ENCODE data around the gene PYGM. TPM values are rescaled to one million over a fixed set of nuclear protein-coding genes. Genes with fewer than 3 reads are reported as not detected.

The PYGM gene
- total RNA-seq, 1 experiment from 2014 or later: 6.6 TPM

DNA sequence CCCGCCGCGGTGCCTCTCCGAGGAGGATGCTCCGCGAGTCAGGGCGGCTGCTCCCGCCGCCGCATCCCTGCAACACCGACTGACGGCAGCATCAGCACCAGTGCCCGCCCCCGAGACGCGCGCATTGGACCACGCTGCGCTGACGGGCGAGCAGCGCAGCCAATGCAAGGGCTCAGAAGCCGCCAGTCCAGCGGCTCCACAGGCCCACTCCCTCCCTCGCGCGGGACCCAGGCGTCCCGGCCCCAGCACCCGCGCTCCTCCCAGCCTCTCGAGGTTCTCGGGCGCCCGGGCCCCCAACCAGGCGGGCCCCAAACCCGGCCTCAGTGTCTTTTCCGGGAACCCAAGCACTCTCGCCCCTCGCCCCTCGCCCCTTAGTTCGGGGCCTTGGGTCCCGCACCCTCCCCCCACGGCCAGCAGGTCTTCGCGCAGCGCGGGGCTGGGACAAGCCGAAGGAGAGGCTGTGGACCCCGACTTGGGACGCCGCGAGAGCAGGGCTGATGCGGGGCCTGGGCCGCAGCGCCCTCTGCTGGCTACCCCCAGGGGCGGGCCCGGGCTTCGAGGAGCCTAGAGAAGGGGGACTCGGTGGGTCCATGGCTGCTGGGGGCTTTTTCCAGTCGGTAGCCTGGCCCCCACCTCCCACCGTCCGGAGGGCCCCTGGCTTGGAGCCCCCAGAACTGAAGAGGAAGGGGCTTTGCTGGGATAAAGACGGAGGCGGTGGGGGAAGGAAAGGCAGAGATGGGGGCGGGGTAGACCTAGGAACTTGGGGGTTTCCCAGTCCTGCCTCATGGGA, 36.5 kb downstream of the PYGM start, which contains the start of gene NRXN2 (continued):
- no peak for TF ChIP-seq TCF7 (CRISPR knock-in tag; IDR thresholded peaks at IDR 0.05; ENCODE audit: low read depth)
- TF ChIP-seq, protein P1, sequence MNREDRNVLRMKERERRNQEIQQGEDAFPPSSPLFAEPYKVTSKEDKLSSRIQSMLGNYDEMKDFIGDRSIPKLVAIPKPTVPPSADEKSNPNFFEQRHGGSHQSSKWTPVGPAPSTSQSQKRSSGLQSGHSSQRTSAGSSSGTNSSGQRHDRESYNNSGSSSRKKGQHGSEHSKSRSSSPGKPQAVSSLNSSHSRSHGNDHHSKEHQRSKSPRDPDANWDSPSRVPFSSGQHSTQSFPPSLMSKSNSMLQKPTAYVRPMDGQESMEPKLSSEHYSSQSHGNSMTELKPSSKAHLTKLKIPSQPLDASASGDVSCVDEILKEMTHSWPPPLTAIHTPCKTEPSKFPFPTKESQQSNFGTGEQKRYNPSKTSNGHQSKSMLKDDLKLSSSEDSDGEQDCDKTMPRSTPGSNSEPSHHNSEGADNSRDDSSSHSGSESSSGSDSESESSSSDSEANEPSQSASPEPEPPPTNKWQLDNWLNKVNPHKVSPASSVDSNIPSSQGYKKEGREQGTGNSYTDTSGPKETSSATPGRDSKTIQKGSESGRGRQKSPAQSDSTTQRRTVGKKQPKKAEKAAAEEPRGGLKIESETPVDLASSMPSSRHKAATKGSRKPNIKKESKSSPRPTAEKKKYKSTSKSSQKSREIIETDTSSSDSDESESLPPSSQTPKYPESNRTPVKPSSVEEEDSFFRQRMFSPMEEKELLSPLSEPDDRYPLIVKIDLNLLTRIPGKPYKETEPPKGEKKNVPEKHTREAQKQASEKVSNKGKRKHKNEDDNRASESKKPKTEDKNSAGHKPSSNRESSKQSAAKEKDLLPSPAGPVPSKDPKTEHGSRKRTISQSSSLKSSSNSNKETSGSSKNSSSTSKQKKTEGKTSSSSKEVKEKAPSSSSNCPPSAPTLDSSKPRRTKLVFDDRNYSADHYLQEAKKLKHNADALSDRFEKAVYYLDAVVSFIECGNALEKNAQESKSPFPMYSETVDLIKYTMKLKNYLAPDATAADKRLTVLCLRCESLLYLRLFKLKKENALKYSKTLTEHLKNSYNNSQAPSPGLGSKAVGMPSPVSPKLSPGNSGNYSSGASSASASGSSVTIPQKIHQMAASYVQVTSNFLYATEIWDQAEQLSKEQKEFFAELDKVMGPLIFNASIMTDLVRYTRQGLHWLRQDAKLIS (CRISPR knock-in tag; IDR thresholded peaks at IDR 0.05; ENCODE audit: borderline replicate concordance): no peak
- TF ChIP-seq, protein P2, sequence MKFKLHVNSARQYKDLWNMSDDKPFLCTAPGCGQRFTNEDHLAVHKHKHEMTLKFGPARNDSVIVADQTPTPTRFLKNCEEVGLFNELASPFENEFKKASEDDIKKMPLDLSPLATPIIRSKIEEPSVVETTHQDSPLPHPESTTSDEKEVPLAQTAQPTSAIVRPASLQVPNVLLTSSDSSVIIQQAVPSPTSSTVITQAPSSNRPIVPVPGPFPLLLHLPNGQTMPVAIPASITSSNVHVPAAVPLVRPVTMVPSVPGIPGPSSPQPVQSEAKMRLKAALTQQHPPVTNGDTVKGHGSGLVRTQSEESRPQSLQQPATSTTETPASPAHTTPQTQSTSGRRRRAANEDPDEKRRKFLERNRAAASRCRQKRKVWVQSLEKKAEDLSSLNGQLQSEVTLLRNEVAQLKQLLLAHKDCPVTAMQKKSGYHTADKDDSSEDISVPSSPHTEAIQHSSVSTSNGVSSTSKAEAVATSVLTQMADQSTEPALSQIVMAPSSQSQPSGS (CRISPR knock-in tag; IDR thresholded peaks at IDR 0.05; ENCODE audit: borderline replicate concordance, low read depth): no peak
- no peak for TF ChIP-seq ZNF121 (CRISPR knock-in tag; IDR thresholded peaks at IDR 0.05)
- TF ChIP-seq, protein P3, sequence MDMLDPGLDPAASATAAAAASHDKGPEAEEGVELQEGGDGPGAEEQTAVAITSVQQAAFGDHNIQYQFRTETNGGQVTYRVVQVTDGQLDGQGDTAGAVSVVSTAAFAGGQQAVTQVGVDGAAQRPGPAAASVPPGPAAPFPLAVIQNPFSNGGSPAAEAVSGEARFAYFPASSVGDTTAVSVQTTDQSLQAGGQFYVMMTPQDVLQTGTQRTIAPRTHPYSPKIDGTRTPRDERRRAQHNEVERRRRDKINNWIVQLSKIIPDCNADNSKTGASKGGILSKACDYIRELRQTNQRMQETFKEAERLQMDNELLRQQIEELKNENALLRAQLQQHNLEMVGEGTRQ (CRISPR knock-in tag; IDR thresholded peaks at IDR 0.05): peak; percentile 13; the same call in 1 of the 2 replicates
- TF ChIP-seq NR3C1 (CRISPR knock-in tag; conservative IDR thresholded peaks at IDR 0.05; ENCODE audit: low read depth): no peak
- TF ChIP-seq FOXJ3 (CRISPR knock-in tag; IDR thresholded peaks at IDR 0.05; ENCODE audit: borderline replicate concordance): no peak
- TF ChIP-seq, protein P4, sequence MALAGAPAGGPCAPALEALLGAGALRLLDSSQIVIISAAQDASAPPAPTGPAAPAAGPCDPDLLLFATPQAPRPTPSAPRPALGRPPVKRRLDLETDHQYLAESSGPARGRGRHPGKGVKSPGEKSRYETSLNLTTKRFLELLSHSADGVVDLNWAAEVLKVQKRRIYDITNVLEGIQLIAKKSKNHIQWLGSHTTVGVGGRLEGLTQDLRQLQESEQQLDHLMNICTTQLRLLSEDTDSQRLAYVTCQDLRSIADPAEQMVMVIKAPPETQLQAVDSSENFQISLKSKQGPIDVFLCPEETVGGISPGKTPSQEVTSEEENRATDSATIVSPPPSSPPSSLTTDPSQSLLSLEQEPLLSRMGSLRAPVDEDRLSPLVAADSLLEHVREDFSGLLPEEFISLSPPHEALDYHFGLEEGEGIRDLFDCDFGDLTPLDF (CRISPR knock-in tag; IDR thresholded peaks at IDR 0.05): no peak
- no peak for TF ChIP-seq ZNF671 (CRISPR knock-in tag; IDR thresholded peaks at IDR 0.05)
- no peak for TF ChIP-seq GABPB1 (CRISPR knock-in tag; IDR thresholded peaks at IDR 0.05)
- TF ChIP-seq SMAD4 (CRISPR knock-in tag; IDR thresholded peaks at IDR 0.05): no peak

DNA sequence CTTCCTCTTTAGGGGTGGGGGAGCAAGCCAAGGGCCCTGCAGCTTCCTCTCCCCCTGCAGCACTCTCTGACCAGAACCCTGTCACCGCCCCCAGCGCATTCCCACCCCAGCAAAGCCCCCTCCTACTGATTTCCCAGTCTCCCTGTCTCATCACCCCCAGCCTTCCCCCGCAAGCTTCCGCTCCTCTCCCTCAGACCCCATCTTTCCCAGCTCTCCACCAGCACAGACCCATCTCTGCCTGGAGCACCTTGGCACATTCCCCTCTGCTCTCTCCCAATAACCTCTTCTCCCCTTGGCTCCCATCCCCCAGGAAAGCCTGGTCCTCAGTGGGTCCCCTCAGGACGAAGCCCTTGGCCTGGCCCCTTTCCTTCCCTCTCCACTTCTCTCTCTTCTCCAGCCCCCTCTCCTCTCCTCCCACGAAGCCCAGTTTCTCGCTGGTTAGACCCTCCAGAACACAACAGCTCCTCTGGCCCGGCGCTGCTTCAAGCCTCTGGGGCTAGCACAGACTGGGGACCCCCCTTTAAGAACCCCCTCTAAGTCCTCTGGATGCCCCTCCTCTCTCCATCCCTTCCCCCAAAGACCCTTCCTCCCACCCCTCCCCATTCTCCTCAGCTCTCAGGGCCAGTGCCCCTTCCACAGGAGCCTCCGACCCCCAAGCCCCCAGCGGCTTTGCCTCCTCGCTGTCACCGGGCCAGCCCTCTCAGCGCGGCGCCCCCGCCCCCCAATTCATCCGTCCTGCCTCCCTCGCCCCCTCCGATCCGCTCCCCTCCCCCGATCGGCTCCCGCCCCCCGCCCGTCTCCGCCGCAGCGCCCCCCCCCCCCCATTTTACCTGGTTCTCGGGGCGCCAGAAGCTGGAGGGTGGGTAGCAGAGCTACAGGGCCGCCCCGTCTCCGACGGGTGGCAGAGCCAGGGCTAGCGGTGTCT, 37.4 kb downstream of the PYGM start:
- CTCF ChIA-PET: interaction anchor here (0.6 to 2.8 kb wide), 15 partner anchors 18 to 292 kb away, joined by 3 to 33 read pairs (median 4); partner anchors contain the start of genes ARL2, PYGM and RASGRP2
- peak overlapping the region; percentile 46; the same call in 1 of the 2 replicates for H3K4me3 Mint-ChIP-seq
- ATAC-seq (no peak), DNase-seq (ENCODE audit: low spot score) (no peak)
- H3K27ac Mint-ChIP-seq: no peak overlapping the region
- TF ChIP-seq, protein P5, sequence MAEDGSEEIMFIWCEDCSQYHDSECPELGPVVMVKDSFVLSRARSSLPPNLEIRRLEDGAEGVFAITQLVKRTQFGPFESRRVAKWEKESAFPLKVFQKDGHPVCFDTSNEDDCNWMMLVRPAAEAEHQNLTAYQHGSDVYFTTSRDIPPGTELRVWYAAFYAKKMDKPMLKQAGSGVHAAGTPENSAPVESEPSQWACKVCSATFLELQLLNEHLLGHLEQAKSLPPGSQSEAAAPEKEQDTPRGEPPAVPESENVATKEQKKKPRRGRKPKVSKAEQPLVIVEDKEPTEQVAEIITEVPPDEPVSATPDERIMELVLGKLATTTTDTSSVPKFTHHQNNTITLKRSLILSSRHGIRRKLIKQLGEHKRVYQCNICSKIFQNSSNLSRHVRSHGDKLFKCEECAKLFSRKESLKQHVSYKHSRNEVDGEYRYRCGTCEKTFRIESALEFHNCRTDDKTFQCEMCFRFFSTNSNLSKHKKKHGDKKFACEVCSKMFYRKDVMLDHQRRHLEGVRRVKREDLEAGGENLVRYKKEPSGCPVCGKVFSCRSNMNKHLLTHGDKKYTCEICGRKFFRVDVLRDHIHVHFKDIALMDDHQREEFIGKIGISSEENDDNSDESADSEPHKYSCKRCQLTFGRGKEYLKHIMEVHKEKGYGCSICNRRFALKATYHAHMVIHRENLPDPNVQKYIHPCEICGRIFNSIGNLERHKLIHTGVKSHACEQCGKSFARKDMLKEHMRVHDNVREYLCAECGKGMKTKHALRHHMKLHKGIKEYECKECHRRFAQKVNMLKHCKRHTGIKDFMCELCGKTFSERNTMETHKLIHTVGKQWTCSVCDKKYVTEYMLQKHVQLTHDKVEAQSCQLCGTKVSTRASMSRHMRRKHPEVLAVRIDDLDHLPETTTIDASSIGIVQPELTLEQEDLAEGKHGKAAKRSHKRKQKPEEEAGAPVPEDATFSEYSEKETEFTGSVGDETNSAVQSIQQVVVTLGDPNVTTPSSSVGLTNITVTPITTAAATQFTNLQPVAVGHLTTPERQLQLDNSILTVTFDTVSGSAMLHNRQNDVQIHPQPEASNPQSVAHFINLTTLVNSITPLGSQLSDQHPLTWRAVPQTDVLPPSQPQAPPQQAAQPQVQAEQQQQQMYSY (CRISPR knock-in tag; IDR thresholded peaks at IDR 0.05): no peak
- TF ChIP-seq NR1H2 (CRISPR knock-in tag; IDR thresholded peaks at IDR 0.05): no peak
- TF ChIP-seq, protein P6, sequence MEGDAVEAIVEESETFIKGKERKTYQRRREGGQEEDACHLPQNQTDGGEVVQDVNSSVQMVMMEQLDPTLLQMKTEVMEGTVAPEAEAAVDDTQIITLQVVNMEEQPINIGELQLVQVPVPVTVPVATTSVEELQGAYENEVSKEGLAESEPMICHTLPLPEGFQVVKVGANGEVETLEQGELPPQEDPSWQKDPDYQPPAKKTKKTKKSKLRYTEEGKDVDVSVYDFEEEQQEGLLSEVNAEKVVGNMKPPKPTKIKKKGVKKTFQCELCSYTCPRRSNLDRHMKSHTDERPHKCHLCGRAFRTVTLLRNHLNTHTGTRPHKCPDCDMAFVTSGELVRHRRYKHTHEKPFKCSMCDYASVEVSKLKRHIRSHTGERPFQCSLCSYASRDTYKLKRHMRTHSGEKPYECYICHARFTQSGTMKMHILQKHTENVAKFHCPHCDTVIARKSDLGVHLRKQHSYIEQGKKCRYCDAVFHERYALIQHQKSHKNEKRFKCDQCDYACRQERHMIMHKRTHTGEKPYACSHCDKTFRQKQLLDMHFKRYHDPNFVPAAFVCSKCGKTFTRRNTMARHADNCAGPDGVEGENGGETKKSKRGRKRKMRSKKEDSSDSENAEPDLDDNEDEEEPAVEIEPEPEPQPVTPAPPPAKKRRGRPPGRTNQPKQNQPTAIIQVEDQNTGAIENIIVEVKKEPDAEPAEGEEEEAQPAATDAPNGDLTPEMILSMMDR (IDR thresholded peaks at IDR 0.05): no peak
- no peak for TF ChIP-seq ZNF138 (CRISPR knock-in tag; conservative IDR thresholded peaks at IDR 0.05)
- no peak for TF ChIP-seq TEAD4 (CRISPR knock-in tag; IDR thresholded peaks at IDR 0.05)
- no peak for TF ChIP-seq ATF1 (CRISPR knock-in tag; IDR thresholded peaks at IDR 0.05)
- TF ChIP-seq ZNF121 (CRISPR knock-in tag; IDR thresholded peaks at IDR 0.05): no peak
- POLR2A ChIA-PET: interaction anchor here (0.6 kb wide), 1 partner anchor 24 kb away, joined by 5 read pairs; no protein-coding TSS in a partner anchor
- H3K4me1 Mint-ChIP-seq: peaks cover 45% of the 10 kb centered on the region
- H3K27me3 Mint-ChIP-seq (ENCODE audit: low read depth): peaks cover 57% of the 10 kb centered on the region
- H3K9me3 Mint-ChIP-seq: no peaks in the 10 kb centered on the region
- no peaks in the 10 kb centered on the region for H3K36me3 Mint-ChIP-seq
